HUES48 (cell line): ENCODE results near the gene TNS1.

Experiments
- H3K27ac ChIP-seq: one replicate; pipeline ENCODE4 v1.7.0; 2013; ENCODE audit warnings: low read depth, low read length, inconsistent platforms
- H3K27me3 ChIP-seq: 2 replicates; pipeline ENCODE4 v1.6.1; 2013; ENCODE audit warnings: mild to moderate bottlenecking, low read length; ENCODE audit not compliant: control insufficient read depth, insufficient read depth
- H3K36me3 ChIP-seq: 2 replicates; pipeline ENCODE4 v1.6.1; 2013; ENCODE audit warnings: low read length; ENCODE audit not compliant: control insufficient read depth, insufficient read depth
- H3K4me1 ChIP-seq: 2 replicates; pipeline ENCODE4 v1.6.1; 2013; ENCODE audit warnings: mild to moderate bottlenecking, low read length; ENCODE audit not compliant: control insufficient read depth, insufficient read depth
- H3K4me3 ChIP-seq: 2 replicates; pipeline ENCODE4 v1.5.1; 2013; ENCODE audit warnings: mild to moderate bottlenecking, low read depth, low read length
- H3K9ac ChIP-seq: 2 replicates; pipeline ENCODE4 v1.6.1; 2013; ENCODE audit warnings: mild to moderate bottlenecking, low read depth, low read length, moderate library complexity
- H3K9me3 ChIP-seq: 2 replicates; pipeline ENCODE4 v1.6.1; 2013; ENCODE audit warnings: low read length; ENCODE audit not compliant: control insufficient read depth, insufficient read depth

TNS1 gene

DNA sequence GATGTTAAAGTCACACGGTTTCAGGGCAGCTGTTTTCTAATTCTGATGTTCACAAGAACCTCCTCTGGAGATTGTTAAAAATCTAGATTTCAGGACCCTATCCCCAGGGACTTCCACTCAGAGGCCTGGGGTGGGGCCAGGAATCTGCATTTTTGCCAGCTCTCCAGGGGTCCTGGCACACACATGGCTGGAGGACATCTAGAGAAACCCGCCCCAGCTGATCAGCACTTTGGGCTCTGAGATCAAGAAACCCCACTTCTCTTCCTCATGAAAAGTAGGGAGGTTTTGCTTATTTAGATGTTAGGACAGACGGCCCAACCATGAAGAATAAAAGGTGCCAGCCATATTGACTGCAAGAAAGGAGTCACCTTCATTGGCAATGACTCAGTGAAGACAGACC is 148.8 kb downstream of the TNS1 start:
- H3K27ac ChIP-seq = no peak overlapping the region
- H3K9me3 ChIP-seq = no peaks in the 10 kb centered on the region
- H3K4me1 ChIP-seq = peaks cover 4% of the 10 kb centered on the region; the same call in 1 of the 2 replicates
- no peak overlapping the region for H3K9ac ChIP-seq
- H3K4me3 ChIP-seq = no peak overlapping the region
- no peaks in the 10 kb centered on the region for H3K36me3 ChIP-seq
- H3K27me3 ChIP-seq = no peaks in the 10 kb centered on the region

DNA sequence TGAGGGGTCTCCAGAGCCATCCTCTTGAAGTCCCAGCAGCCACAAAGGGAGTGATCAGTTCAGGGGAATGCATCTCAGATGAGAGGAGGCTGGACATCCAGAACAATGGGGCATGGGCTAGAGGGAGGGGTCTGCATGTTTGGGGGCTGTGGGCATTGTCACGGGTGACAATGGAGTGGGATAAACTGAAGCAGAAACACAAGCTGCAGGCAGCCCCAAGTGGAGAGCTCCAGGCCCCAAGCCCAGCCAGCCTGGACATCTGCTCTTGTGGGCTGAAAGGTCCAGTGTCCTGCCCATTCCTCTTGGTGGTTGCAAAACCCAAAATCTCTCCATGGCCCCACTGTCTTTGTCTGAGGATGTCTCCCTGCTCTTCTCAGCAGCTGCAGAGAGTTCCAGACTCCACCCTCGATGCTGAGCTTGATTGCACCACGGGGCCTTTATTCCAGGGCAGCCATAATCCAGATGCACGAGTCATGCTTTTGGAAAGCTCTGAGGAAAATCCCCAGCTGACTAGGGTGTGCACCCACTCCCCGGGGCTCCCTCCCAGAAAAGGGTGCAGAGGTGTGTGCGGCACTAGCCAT is 149.4 kb downstream of the TNS1 start:
- Histone ChIP-seq H3K27ac (no peak overlapping the region), H3K36me3 (no peaks in the 10 kb centered on the region), H3K9ac (no peak overlapping the region)

DNA sequence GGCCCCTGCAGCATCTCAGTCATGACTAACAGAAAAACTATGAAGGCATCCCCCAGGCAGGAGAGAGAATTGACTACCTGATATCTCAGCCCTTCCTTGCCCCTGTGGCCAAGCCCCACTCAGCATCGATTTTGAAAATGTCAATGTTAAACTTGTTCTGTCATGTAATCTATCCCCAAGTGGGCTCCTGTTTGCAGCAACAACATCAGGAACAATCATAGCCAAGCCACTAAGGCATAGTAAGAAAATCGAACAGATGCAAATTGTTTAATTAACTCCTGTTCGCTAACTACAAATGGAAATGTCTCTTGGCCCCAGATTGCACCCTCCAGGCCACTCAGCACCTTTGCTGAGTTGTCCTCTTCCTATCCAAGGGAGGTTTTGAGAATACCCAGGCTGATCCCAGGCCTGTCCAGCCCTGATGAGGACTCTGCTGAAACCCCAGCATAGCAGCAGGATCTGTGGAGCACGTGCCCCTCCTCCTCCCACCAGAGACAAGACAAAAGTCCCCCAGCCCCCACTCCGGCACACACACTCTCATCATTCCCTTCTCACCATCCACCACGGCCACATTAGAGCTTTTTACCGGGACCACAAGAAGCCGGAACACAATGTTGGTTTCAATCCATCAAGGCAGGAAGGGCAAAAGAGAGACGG is 150.1 kb downstream of the TNS1 start:
- no peaks in the 10 kb centered on the region for H3K4me1 ChIP-seq
- no peak overlapping the region for H3K27ac ChIP-seq
- H3K27me3 ChIP-seq = no peaks in the 10 kb centered on the region
- no peak overlapping the region for H3K4me3 ChIP-seq
- H3K36me3 ChIP-seq = no peaks in the 10 kb centered on the region
- H3K9ac ChIP-seq = no peak overlapping the region
- H3K9me3 ChIP-seq = no peaks in the 10 kb centered on the region

More for the DNA sequence above, 149.4 kb downstream of the TNS1 start:
- Histone ChIP-seq H3K4me3 (no peak overlapping the region), H3K9me3 (no peaks in the 10 kb centered on the region), H3K27me3 (no peaks in the 10 kb centered on the region), H3K4me1 (peaks cover 4% of the 10 kb centered on the region; the same call in 1 of the 2 replicates)

DNA sequence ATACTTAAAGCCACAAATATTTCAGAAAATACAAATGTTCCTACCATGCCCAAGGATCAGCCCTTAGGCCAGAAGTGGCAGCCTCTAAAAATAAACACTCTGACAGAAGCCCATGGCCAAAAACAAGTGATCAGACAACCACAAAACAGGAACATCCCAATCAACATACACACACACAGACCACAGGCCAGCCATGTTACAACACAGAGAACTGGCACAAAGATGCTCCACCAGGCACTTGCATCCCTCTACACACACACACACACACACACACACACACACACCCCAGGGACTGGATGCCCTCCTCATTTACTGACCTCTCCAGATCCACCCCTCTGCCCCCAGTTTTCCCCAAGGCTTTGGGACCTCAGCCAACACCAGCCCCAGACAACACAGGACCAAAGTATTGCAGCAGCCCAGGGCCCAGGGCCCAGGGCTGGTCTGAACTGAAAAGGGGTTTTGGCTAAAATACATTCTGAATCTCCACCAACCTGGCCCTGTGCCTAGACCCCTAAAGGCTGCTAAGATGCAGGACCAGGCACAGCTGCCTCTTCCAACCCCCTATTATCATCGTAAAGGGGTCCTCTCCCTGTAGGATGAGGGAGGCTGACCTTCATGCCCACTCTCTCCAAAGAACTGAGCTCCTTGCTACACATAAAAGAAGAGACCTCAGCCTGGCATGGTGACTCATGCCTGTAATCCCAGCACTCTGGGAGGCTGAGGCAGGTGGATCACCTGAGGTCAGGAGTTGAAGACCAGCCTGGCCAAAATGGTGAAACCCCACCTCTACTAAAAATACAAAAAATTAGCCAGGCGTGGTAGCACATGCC is 151.4 kb downstream of the TNS1 start:
- H3K36me3 ChIP-seq = no peaks in the 10 kb centered on the region
- H3K27me3 ChIP-seq = no peaks in the 10 kb centered on the region
- no peaks in the 10 kb centered on the region for H3K4me1 ChIP-seq
- no peaks in the 10 kb centered on the region for H3K9me3 ChIP-seq
- H3K4me3 ChIP-seq = no peak overlapping the region
- H3K27ac ChIP-seq = no peak overlapping the region
- H3K9ac ChIP-seq = no peak overlapping the region

DNA sequence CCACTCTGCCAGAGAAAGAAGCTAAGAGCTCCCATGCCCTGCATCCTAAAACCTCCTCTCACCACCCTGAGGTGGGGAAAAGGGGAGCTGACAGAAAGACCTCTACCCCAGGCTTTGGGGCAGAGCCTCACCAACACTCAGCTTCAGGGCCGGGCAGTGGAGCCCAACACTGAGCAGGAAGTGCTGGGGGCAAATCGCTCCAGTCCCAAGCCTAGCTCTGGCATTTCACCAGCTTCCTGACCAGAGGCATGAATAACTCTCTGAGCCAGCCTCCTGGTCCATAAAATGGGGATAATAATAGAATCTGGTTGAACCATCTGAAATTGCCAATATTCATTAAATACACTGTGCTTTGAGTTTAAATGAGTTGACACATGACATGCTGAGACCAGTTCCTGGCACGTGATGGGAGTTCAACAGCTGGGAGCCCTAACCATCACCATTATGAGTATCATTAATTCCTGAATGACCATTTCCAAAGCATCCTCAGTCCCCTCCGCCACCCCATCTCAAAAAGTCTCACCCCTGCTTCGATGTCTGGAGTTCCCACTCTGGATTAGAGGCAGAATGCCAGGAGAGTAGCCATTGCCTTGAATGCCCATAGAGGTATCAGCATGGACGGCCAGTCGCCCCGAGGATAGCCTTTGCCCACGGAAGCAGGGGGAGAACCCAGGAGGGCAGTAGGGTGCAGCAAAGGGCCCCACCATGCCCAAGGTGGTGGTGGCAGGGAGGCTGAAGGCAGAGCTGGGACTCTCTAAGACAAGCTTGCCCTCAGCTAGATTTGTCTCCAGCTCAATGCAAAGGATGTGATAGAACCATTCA is 153.4 kb downstream of the TNS1 start:
- Histone ChIP-seq H3K27me3 (no peaks in the 10 kb centered on the region), H3K4me1 (no peaks in the 10 kb centered on the region), H3K36me3 (no peaks in the 10 kb centered on the region), H3K27ac (no peak overlapping the region), H3K4me3 (no peak overlapping the region), H3K9me3 (0 out of 2 replicates have a peak, but pooled peaks cover 7% of the 10 kb centered on the region), H3K9ac (no peak overlapping the region)

DNA sequence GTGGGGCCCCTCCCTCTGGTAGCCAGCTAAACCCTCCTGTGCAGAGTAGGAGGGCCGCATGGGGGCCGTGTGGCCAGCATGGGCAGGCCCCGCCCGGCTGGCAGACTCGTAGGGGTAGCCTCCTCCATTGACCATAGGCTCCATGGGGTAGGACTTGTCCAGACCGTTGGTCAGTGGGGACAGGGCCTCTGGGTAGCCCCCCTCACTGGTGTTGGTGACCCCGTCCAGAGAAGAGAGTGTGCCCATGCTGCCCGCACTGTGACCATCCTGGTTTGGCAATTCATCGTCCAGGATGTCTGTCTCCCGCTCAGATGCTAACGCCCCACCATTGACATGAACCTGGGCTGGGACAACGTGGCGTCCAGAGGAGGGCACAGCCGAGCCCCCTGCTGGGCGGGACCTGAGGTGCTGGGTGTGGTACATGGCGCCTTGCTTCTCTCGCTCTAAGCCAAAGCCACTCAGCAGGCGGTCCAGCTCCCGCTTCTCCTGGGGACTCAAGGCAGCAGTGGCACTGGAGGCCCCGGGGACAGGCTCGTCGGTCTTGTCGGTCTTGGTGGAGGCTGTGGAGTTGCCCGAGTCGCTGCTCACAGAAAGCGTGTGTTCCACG is 154.3 kb downstream of the TNS1 start:
- Histone ChIP-seq H3K4me1 (no peaks in the 10 kb centered on the region), H3K36me3 (no peaks in the 10 kb centered on the region), H3K4me3 (no peak overlapping the region), H3K27me3 (no peaks in the 10 kb centered on the region), H3K9ac (no peak overlapping the region), H3K9me3 (0 out of 2 replicates have a peak, but pooled peaks cover 10% of the 10 kb centered on the region), H3K27ac (no peak overlapping the region)

DNA sequence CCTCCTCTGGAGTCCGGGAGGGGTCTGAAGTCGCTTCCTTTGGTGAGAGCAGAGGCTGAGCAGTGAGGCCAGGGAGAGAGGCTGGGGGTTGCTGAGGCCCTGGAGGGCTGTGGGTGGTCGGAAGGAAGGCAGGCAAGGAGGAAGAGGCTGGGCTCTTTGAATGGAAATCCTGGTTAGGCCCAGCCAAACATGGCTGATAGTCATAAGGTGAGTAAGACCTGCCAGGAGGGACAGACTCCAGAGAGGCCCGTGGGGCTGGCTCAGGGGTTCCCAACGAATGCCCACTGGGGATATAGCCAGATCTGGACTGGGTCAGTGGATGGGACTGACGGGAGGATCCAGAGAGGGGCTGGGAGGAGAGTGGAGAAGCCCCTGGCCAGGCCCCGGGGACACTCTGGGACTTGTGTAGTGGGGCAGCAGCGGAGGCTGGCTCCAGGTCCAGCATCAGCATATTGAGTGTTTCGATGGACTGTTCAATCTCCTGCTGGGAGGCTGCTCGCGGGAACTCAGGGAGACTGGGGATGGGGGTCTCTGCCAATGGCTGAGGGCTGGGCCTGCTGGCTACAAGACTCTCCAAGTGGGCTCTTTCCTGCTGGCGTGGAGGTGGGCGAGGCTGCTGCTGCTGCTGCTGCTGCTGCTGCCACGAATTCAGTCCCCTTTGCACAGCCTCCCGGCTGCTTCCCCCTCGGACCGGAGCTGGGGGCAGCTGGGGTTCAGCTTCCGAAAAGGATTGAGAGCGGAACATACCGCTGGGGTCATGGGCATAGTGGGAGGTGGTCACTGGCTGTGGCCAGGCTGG is 155.0 kb downstream of the TNS1 start:
- no peaks in the 10 kb centered on the region for H3K36me3 ChIP-seq
- H3K27me3 ChIP-seq = no peaks in the 10 kb centered on the region
- no peak overlapping the region for H3K27ac ChIP-seq
- no peak overlapping the region for H3K4me3 ChIP-seq
- 0 out of 2 replicates have a peak, but pooled peaks cover 10% of the 10 kb centered on the region for H3K9me3 ChIP-seq
- no peaks in the 10 kb centered on the region for H3K4me1 ChIP-seq
- no peak overlapping the region for H3K9ac ChIP-seq

DNA sequence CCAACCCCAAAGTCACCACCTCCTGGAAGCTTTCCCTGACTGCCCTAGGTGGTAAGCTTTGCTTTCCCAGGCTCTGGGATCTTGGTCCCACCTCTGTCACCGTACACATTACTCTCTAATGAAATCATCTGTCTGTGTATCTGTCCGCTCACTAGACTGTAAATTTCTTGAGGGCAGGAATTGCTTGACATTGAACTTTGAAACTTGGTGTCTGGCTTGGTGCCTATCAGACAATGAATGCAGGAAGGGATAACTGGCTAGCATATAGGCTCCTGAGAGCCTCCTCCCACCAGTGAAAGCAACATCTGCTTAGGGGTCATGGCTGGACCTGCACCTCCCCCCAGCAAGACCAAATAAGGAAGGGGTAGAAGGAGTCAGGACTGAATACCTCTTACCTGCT is 155.7 kb downstream of the TNS1 start:
- Histone ChIP-seq H3K27ac (no peak overlapping the region), H3K4me3 (no peak overlapping the region), H3K36me3 (no peaks in the 10 kb centered on the region)

DNA sequence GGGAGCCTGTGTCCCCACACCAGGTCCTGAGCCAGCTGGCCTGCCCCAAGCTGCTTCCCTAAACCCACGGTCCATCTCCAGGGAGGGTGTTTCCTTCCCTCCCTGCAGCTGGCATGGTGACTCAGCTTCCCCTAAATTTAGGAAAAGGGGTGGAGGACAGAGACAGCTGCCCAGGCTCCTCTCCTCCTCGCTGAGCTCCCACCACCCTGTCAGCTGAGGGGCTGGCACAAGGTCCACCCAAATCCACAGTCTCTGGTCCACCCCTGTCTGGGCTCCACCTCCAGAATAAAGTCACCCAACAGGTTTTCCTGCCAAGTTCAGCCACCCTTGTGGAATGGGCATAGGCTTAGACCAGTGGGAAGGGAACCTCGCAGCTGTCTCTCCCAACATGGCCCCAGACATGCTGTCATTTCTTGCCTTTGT is 156.5 kb downstream of the TNS1 start:
- Histone ChIP-seq H3K9ac (no peak overlapping the region), H3K27me3 (no peaks in the 10 kb centered on the region), H3K27ac (no peak overlapping the region), H3K4me1 (no peaks in the 10 kb centered on the region), H3K4me3 (no peak overlapping the region), H3K9me3 (0 out of 2 replicates have a peak, but pooled peaks cover 10% of the 10 kb centered on the region), H3K36me3 (no peaks in the 10 kb centered on the region)

More for the DNA sequence above, 155.7 kb downstream of the TNS1 start:
- no peaks in the 10 kb centered on the region for H3K27me3 ChIP-seq
- H3K9ac ChIP-seq = no peak overlapping the region
- H3K4me1 ChIP-seq = no peaks in the 10 kb centered on the region
- 0 out of 2 replicates have a peak, but pooled peaks cover 10% of the 10 kb centered on the region for H3K9me3 ChIP-seq
